ENCODE measurements around the gene MTAP. TPM values are rescaled to one million over a fixed set of nuclear protein-coding genes. Genes with fewer than 3 reads are reported as not detected.

Gene MTAP
- total RNA-seq, 1 donor from 2014 or later = 42.5 TPM

DNA sequence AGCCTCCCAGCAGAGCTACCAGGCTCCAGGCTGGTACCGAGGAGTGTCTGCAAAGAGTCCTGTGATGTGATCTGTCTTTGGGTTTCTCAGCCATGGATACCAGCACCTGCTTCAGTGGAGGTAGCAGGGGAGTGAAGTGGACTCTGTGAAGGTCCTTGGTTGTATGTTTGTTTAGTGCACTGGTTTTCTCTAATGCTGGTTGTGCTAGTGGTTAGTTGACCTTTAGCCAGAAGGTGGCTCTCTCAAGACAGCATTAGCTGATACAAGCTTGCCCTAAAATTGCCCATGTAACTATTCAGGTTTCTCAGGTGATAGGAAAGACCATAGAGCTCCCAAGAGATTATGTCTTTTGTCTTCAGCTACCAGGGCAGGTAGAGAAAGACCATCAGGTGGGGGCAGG is 87.2 kb downstream of the MTAP start:
- no peak for ATAC-seq
- intact Hi-C loops (cut with DNase I) = no loop called here

DNA sequence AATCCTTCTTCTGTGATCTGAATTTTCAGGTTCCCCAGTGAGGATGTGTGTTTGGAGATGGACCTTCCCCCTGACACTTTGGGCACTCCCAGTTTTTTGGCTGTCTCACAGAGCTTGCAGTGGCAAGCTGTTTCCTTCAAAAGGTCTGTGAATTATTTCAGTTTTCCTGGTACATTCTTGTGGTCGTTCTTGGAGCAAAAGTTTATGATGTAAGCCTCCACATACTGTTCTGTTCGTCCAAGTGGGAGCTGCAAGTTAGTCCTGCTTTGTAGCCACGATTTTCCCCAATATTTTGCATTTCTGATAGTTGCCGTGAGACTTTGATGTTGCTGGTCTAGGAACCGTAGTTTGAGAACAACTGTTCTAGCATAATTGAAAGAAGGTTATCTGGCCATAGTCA is 88.3 kb downstream of the MTAP start:
- no peak for DNase-seq (ENCODE audit: low spot score)
- no peak for ATAC-seq
- intact Hi-C loops (cut with DNase I) = no loop called here

More for the DNA sequence above, 87.2 kb downstream of the MTAP start:
- no peak for DNase-seq (ENCODE audit: low spot score)

- no peak for DNase-seq (ENCODE audit: low spot score)
- intact Hi-C loops (cut with DNase I) = no loop called here
- ATAC-seq = no peak
Measured at GRCh38 chr9:21901546-21901945, 99.1 kb downstream of the MTAP start.

- ATAC-seq = no peak
- no peak for DNase-seq (ENCODE audit: low spot score)
- intact Hi-C loops (cut with DNase I) = no loop called here
Measured at GRCh38 chr9:21902136-21902535, 99.7 kb downstream of the MTAP start.

- intact Hi-C loops (cut with DNase I) = no loop called here
- ATAC-seq (no peak), DNase-seq (ENCODE audit: low spot score) (no peak)
Measured at GRCh38 chr9:21903380-21903965, 101.0 kb downstream of the MTAP start.

- ATAC-seq (no peak), DNase-seq (ENCODE audit: low spot score) (no peak)
- intact Hi-C loops (cut with DNase I) = no loop called here
Measured at GRCh38 chr9:21904371-21904770, 101.9 kb downstream of the MTAP start.

- DNase-seq (ENCODE audit: low spot score) (no peak), ATAC-seq (no peak)
- intact Hi-C loops (cut with DNase I) = no loop called here
Measured at GRCh38 chr9:21904776-21905175, 102.3 kb downstream of the MTAP start.

DNA sequence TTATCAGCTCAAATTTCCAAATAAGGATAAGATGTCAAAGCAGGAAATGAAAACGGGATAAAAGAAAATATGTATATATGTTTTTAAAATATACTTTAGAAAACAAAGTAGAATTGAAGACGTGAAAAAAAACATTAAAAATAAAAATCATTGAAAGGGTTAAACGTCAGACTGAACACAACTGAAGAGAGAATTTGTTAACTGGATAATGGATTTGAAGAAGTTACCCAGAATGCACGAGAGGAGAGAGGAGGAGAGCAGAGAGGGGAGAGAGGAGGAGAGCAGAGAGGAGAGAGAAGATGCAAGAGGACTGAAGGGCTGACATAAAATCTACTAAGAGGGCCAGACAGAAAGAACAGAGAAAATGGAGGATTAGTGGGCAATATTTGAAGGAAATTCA is 103.8 kb downstream of the MTAP start:
- no peak for ATAC-seq
- no peak for DNase-seq (ENCODE audit: low spot score)
- intact Hi-C loops (cut with DNase I) = no loop called here

DNA sequence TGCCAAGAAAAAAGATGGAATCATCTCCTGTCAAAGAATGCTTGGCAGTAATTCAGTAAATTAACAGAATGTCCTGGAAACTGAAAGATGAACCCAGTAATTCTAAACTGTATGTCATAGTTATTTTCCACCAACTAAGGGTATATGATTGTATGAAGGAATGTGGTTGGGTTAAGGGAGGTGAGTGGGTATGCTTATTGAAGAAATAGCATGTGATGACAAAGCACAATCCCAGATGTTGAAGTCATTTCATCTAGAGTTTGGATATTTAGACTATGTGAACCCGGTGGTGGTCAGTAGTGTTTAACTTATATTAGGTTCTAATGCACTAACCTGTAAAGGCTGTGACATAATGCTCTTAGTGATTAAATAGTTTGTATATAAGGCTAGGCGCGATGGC is 104.4 kb downstream of the MTAP start:
- intact Hi-C loops (cut with DNase I) = no loop called here
- ATAC-seq (no peak), DNase-seq (ENCODE audit: low spot score) (no peak)

DNA sequence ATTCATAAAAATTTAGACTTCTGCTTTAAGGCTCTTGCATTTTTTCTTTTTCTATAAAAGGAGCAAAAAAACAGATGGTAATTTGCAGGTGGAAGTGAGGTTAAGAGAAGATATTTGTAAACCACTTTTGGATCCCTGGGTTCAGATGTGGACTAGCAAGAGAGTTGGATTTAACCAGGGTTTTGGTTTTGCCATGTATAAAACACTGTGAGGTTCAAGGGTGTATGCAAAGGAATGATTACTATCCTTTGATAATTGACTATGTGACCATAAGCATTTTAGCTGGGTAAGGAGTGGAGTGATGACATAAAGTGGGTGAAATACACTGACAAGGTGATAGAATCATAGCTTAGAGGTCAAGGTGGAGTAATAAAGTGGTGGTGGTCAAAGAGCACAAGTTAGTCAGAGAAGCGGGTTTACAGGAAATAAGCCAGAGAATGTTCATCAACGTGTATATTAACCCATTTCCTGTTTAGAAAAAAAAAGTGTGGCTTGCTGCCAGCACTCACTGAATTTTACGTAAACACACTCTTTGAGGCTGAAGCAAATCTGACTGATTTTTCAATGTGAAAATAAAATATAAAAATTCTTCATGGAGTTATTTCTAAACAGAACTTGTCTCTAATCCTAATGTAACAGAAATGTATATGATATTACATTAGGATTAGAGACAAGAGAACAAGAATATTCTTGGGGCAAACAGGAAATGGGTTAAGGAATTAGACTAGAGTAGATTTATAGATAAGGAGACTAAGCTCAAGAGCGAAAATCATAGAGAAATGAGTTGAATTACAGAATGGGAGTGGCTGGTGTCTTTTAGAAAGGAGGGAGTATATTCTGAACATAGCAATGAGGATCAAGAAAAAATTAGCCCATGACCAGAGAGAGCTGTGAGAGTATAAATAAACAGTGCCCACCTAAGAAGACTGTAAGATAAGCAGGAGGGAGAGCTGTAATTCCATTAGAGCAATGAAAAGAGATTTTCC is 117.2 kb downstream of the MTAP start:
- ATAC-seq (no peak), DNase-seq (ENCODE audit: low spot score) (no peak)
- intact Hi-C loops (cut with DNase I) = no loop called here

GRCh38 chr9:21923694-21924093 is 121.3 kb downstream of the MTAP start:
- DNase-seq (ENCODE audit: low spot score) = no peak
- intact Hi-C loops (cut with DNase I) = no loop called here
- ATAC-seq = no peak

DNA sequence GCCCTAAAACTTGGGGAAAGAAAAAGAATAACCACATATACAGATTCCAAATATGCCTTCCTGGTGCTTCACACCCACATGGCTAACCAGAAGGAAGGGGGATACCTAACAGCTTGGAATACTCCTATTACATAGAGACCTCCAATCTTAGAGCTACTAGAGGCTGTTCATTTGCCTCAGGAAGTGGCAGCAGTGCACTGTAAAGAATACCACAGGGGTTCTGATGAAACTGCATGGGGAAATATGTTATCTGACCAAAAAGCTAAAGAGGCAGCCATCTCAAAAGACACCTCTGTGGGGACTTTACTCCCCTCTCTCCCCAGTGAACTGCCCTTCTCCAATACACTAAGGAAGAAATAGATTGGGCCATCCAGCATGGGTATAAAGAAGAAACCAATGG is 125.3 kb downstream of the MTAP start:
- ATAC-seq (no peak), DNase-seq (ENCODE audit: low spot score) (no peak)
- intact Hi-C loops (cut with DNase I) = no loop called here

GRCh38 chr9:21931428-21931827 is 129.0 kb downstream of the MTAP start:
- DNase-seq (ENCODE audit: low spot score) (no peak), ATAC-seq (no peak)
- intact Hi-C loops (cut with DNase I) = no loop called here

- no peak for DNase-seq (ENCODE audit: low spot score)
- intact Hi-C loops (cut with DNase I) = loop anchor here (2.0 kb wide), 1 partner anchor 60 kb away; no protein-coding TSS in a partner anchor
- no peak for ATAC-seq
Measured at GRCh38 chr9:21933281-21933680, 130.8 kb downstream of the MTAP start.

DNA sequence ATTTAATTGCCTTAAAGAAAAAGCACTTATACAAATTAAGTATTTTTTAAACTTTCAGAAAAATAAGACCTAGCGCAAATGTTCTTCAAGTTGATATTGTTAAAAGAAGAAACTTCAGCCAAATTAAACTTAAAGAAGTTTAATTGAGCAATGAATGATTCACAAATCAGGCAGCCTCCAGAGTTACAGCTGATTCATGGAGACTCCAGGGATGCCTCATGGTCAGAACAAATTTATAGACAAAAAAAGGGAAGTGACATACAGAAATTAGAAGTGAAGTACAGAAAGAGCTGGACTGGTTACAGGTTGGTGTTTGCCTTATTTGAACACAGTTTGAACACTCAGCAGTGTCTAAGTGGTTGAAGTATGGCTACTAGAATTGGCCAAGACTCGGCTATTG is 131.4 kb downstream of the MTAP start:
- ATAC-seq = no peak
- no peak for DNase-seq (ENCODE audit: low spot score)
- intact Hi-C loops (cut with DNase I) = loop anchor here (2.0 kb wide), 1 partner anchor 61 kb away; no protein-coding TSS in a partner anchor

DNA sequence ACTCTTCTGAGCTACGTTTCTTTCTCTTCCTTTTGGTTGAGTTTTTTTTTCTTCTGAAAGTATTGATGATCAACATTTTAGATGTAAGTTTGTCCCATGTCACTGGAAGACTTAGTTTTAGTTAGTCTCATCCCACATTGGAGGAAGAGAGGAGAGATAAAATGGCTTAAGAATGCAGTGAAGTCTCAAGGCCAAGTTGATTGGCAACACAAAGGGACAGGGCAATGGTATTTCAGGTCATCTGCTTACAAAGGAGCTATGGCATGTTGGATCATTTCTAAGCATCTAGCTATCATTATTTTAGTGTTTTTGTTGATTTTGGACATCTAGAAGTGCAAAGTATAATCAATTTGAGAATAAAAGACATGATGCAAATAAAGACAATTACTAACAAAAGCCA is 133.2 kb downstream of the MTAP start:
- no peak for ATAC-seq
- DNase-seq (ENCODE audit: low spot score) = no peak
- intact Hi-C loops (cut with DNase I) = no loop called here

DNA sequence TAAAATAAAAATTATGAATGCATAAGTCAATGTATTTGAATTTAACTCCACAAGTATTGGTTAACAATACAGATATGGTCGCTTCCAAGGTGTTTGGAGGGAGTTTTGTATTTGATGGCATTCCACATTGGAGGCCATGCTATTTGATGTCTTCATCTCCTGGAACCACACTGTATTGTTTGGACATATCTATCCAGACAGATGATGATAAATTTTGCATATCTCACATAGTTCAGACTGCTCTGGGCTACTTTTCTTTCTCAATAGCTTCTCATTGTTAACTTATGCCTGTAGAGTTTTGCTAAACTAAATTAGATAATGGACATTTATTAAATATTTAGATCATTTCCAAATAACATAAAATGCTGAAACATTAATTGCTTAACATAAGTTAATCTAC is 133.7 kb downstream of the MTAP start:
- intact Hi-C loops (cut with DNase I) = no loop called here
- DNase-seq (ENCODE audit: low spot score) = no peak
- no peak for ATAC-seq

DNA sequence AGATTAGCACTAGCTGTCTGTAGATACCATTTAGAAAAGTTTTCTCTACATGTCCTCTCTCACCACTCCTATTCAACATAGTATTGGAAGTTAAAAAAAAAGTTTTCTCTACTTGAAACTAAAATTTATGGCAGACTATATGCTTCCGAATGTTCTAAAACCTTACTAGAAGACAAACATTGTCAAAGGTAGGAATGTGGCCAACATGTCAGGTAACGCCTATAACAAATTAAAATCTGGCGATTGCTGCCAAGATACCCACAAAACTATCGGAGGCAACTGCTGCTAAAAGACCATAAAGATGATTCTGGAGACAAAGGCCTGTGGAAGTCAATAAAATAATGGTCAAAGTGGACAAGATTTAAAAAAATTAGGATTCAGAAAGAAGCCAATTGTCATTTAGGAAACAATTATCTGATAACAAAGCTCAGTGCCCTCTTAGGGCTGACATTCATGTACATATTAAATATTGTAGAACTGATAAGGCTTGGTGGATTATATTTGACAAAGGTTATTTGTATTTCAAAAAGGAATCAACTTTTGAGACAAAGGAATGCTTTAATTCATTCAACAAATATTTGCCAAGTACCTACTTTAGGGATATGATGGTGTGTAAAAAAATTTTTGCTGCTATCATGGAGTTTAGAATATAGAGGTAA is 139.0 kb downstream of the MTAP start:
- intact Hi-C loops (cut with DNase I) = no loop called here
- ATAC-seq (no peak), DNase-seq (ENCODE audit: low spot score) (no peak)

DNA sequence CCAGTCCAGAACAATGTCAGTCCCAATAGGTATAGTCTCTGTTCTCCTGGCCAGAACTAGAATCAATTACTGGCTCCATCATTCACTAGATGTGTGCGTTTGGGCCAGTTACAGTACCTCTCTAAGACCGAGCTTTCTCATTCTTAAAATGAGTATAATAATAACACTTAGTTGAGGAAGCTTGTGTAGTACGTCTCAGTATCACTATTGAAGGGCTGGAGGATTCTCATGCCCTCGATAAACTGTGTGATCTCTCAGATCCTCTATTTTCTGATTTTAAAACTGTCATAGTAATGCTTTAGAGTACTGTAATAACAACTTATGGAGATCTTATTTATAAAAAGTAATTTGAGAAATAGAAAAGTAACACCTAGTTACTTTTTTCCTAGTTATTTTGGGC is 141.0 kb downstream of the MTAP start:
- intact Hi-C loops (cut with DNase I) = no loop called here
- DNase-seq (ENCODE audit: low spot score) (no peak), ATAC-seq (no peak)

DNA sequence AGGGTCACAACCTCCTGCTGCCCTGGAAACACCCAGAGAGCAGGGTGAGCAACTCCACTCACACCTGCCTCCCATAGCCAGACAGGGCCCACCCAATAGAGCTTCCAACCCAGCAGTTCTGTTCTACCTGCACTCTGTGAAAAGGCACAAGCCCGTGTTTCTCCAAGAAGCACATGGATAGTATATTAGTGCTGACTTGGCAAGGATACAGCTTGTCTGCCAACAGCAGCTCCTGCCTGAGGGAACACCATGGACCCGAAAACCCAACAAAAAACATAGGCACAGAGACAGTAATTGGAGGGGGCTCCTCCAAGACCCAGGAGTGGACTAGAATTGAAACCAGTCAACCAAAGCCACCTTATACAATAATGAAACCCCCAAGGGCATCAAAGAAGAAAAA is 143.2 kb downstream of the MTAP start:
- no peak for DNase-seq (ENCODE audit: low spot score)
- ATAC-seq = no peak
- intact Hi-C loops (cut with DNase I) = no loop called here
